RKO (cell line): ENCODE results near the gene AHCYL1.

Experiments
- DNase-seq: peaks from one replicate; pipeline ENCODE4 v3.0.0-alpha.2; 2016; ENCODE audit warnings: low spot score

The AHCYL1 gene

GRCh38 chr1:110035236-110035752 lies 50.7 kb downstream of the AHCYL1 start:
- peak; percentile 70 for DNase-seq

- no peak for DNase-seq
Observed at GRCh38 chr1:110038271-110038670, 53.7 kb downstream of the AHCYL1 start.

GRCh38 chr1:110039641-110040040 lies 55.1 kb downstream of the AHCYL1 start:
- no peak for DNase-seq

GRCh38 chr1:110040548-110040947 lies 56.0 kb downstream of the AHCYL1 start:
- no peak for DNase-seq

- no peak for DNase-seq
Observed at GRCh38 chr1:110043016-110043415, 58.5 kb downstream of the AHCYL1 start.

- no peak for DNase-seq
Observed at GRCh38 chr1:110047463-110047862, 62.9 kb downstream of the AHCYL1 start.

- no peak for DNase-seq
Observed at GRCh38 chr1:110048240-110048639, 63.7 kb downstream of the AHCYL1 start.

- no peak for DNase-seq
Observed at GRCh38 chr1:110048923-110049601, 64.5 kb downstream of the AHCYL1 start.

GRCh38 chr1:110049801-110050601 lies 65.4 kb downstream of the AHCYL1 start:
- DNase-seq = no peak

GRCh38 chr1:110050602-110051261 lies 66.2 kb downstream of the AHCYL1 start:
- no peak for DNase-seq

- no peak for DNase-seq
Observed at GRCh38 chr1:110051262-110051648, 66.7 kb downstream of the AHCYL1 start.

GRCh38 chr1:110053552-110054428 lies 69.2 kb downstream of the AHCYL1 start:
- DNase-seq = no peak

- no peak for DNase-seq
Observed at GRCh38 chr1:110055493-110056284, 71.1 kb downstream of the AHCYL1 start.

GRCh38 chr1:110056285-110056683 lies 71.7 kb downstream of the AHCYL1 start:
- no peak for DNase-seq

- DNase-seq = no peak
Observed at GRCh38 chr1:110056776-110057175, 72.2 kb downstream of the AHCYL1 start.

GRCh38 chr1:110057963-110058518 lies 73.5 kb downstream of the AHCYL1 start:
- DNase-seq = no peak

GRCh38 chr1:110058591-110058990 lies 74.0 kb downstream of the AHCYL1 start:
- no peak for DNase-seq

GRCh38 chr1:110059133-110059863 lies 74.7 kb downstream of the AHCYL1 start:
- no peak for DNase-seq

- peak; percentile 31 for DNase-seq
Observed at GRCh38 chr1:110060034-110060661, 75.6 kb downstream of the AHCYL1 start.
